ENCODE data around the gene IGFBP7. TPM values are rescaled to one million over a fixed set of nuclear protein-coding genes. Genes with fewer than 3 reads are reported as not detected.

IGFBP7 gene
- total RNA-seq, 2 experiments from 2014 or later, result not detected

DNA sequence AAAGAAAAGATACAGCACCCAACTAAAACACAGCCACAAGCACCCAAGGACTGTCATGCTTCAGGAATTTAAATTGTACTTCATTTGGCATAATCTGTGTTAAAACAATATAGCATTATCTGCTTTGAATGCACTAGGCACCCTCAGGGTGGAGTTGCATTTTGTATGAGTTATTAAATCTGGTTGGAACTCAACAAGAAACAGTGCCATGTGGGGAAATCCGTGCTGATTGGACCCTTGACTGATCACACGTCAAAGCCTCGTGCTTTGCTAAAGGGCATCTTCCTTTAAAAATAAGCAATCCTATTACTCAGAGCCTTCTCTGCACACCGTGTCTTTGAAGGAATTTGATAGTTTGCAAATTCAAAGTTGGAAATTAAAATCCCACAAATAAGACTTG, 35.4 kb downstream of the IGFBP7 start:
- TF ChIP-seq EZH2phosphoT487 (IDR thresholded peaks at IDR 0.05; ENCODE audit: borderline replicate concordance, low read depth, low read length), result no peak
- TF ChIP-seq, protein P1, sequence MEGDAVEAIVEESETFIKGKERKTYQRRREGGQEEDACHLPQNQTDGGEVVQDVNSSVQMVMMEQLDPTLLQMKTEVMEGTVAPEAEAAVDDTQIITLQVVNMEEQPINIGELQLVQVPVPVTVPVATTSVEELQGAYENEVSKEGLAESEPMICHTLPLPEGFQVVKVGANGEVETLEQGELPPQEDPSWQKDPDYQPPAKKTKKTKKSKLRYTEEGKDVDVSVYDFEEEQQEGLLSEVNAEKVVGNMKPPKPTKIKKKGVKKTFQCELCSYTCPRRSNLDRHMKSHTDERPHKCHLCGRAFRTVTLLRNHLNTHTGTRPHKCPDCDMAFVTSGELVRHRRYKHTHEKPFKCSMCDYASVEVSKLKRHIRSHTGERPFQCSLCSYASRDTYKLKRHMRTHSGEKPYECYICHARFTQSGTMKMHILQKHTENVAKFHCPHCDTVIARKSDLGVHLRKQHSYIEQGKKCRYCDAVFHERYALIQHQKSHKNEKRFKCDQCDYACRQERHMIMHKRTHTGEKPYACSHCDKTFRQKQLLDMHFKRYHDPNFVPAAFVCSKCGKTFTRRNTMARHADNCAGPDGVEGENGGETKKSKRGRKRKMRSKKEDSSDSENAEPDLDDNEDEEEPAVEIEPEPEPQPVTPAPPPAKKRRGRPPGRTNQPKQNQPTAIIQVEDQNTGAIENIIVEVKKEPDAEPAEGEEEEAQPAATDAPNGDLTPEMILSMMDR (conservative IDR thresholded peaks at IDR 0.05; ENCODE audit: low read length), result no peak
- CTCF ChIA-PET (ENCODE audit: unreplicated experiment), result no interaction called here
- intact Hi-C loops (cut with micrococcal nuclease; ENCODE audit: unreplicated experiment), result no loop called here
- Histone ChIP-seq H3K9me2 (ENCODE audit: insufficient read depth, low read length) (no peaks in the 10 kb centered on the region), H3K4me3 (ENCODE audit: low read depth, low read length, poor library complexity, severe bottlenecking) (no peak overlapping the region), H3K36me3 (ENCODE audit: insufficient read depth, low read length) (no peaks in the 10 kb centered on the region), H3K4me2 (ENCODE audit: low read length) (no peak overlapping the region), H3K9me3 (ENCODE audit: low read length) (no peaks in the 10 kb centered on the region), H3K4me1 (ENCODE audit: insufficient read depth, low read length, poor library complexity, severe bottlenecking) (no peaks in the 10 kb centered on the region), H4K20me1 (ENCODE audit: insufficient read depth, low read length) (no peaks in the 10 kb centered on the region), H3K27ac (ENCODE audit: low read depth, low read length, poor library complexity, severe bottlenecking) (no peak overlapping the region), H2AFZ (ENCODE audit: low read length) (no peak overlapping the region), H3K79me2 (ENCODE audit: insufficient read depth, low read depth, low read length) (no peaks in the 10 kb centered on the region)
- no peak for DNase-seq (ENCODE audit: low spot score)
- BruUV-seq (replicated peaks), result no TSS peak
- POLR2A ChIA-PET, result interaction anchor here (0.7 to 1.6 kb wide), 2 partner anchors 10 to 31 kb away, joined by 3 to 4 read pairs; no protein-coding TSS in a partner anchor

DNA sequence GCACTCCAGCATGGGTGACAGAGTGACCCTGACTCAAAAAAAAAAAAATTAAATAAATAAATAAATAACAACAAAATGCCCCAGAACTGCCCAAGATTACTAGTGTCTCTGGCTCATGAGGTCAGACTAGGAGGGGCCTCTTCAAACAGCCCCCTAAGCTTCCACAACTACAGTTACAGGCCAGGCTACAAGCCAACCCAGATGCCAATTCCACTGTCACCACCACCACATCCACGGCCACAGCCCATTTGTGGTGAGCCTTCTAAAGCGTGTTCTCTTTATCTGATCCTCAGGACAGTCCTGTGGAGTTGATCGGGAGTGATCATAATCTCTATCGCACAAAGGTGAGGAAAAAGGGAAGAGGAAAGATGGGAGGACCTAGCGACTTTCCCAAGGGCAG, 36.6 kb downstream of the IGFBP7 start:
- no peak for TF ChIP-seq EZH2phosphoT487 (IDR thresholded peaks at IDR 0.05; ENCODE audit: borderline replicate concordance, low read depth, low read length)
- TF ChIP-seq, protein P1 (conservative IDR thresholded peaks at IDR 0.05; ENCODE audit: low read length), result no peak
- Histone ChIP-seq H4K20me1 (ENCODE audit: insufficient read depth, low read length) (no peaks in the 10 kb centered on the region), H3K4me1 (ENCODE audit: insufficient read depth, low read length, poor library complexity, severe bottlenecking) (no peaks in the 10 kb centered on the region), H3K9me3 (ENCODE audit: low read length) (no peaks in the 10 kb centered on the region), H3K36me3 (ENCODE audit: insufficient read depth, low read length) (no peaks in the 10 kb centered on the region), H3K9me2 (ENCODE audit: insufficient read depth, low read length) (no peaks in the 10 kb centered on the region), H3K4me3 (ENCODE audit: low read depth, low read length, poor library complexity, severe bottlenecking) (no peak overlapping the region), H3K27ac (ENCODE audit: low read depth, low read length, poor library complexity, severe bottlenecking) (no peak overlapping the region), H2AFZ (ENCODE audit: low read length) (no peak overlapping the region), H3K4me2 (ENCODE audit: low read length) (no peak overlapping the region), H3K79me2 (ENCODE audit: insufficient read depth, low read depth, low read length) (no peaks in the 10 kb centered on the region)
- no TSS peak for BruUV-seq (replicated peaks)
- POLR2A ChIA-PET, result no interaction called here
- no peak for DNase-seq (ENCODE audit: low spot score)
- intact Hi-C loops (cut with micrococcal nuclease; ENCODE audit: unreplicated experiment), result no loop called here
- CTCF ChIA-PET (ENCODE audit: unreplicated experiment), result no interaction called here

DNA sequence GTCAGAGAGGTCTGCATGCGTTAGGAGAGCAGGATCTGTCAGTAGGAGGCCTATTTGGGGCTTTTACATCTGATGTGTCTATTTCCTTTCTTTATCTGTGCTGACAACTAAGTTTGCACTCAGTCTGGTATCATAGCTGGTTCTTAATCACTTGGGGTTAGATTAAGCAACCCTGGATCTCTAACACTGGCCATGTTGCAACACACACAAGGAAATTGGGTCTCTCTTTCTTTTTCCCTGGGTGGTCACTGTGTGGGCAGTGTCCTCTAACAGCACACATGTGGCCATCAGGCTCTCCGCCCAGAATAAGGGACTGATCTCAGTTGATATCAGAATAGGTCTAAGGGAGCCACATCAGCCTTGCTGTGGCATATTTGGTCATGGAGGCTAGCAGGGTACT, 38.9 kb downstream of the IGFBP7 start:
- no peaks in the 10 kb centered on the region for H3K4me1 ChIP-seq (ENCODE audit: insufficient read depth, low read length, poor library complexity, severe bottlenecking)
- no peak overlapping the region for H3K4me3 ChIP-seq (ENCODE audit: low read depth, low read length, poor library complexity, severe bottlenecking)
- CTCF ChIA-PET (ENCODE audit: unreplicated experiment), result no interaction called here
- POLR2A ChIA-PET, result no interaction called here
- no peaks in the 10 kb centered on the region for H3K79me2 ChIP-seq (ENCODE audit: insufficient read depth, low read depth, low read length)
- intact Hi-C loops (cut with micrococcal nuclease; ENCODE audit: unreplicated experiment), result no loop called here
- H3K9me2 ChIP-seq (ENCODE audit: insufficient read depth, low read length), result no peaks in the 10 kb centered on the region
- no peak overlapping the region for H3K27ac ChIP-seq (ENCODE audit: low read depth, low read length, poor library complexity, severe bottlenecking)
- TF ChIP-seq, protein P1 (conservative IDR thresholded peaks at IDR 0.05; ENCODE audit: low read length), result no peak
- no peak for TF ChIP-seq EZH2phosphoT487 (IDR thresholded peaks at IDR 0.05; ENCODE audit: borderline replicate concordance, low read depth, low read length)
- H3K4me2 ChIP-seq (ENCODE audit: low read length), result no peak overlapping the region
- no peaks in the 10 kb centered on the region for H3K36me3 ChIP-seq (ENCODE audit: insufficient read depth, low read length)
- H2AFZ ChIP-seq (ENCODE audit: low read length), result no peak overlapping the region
- no TSS peak for BruUV-seq (replicated peaks)
- no peak for DNase-seq (ENCODE audit: low spot score)
- H4K20me1 ChIP-seq (ENCODE audit: insufficient read depth, low read length), result no peaks in the 10 kb centered on the region
- no peaks in the 10 kb centered on the region for H3K9me3 ChIP-seq (ENCODE audit: low read length)
